Sigmoid colon (tissue), 4 donors: ENCODE measurements around the gene STAM2.
"Not testable (repeated sequence)": the region's sequence is repeated elsewhere in the genome, so short reads cannot be mapped to it uniquely, and the experiment has no call there.

ENCODE experiments used
- EP300 ChIP-seq, 4 donors: sonication (generic); formaldehyde crosslinking; IDR thresholded peaks; one replicate each; pipeline ENCODE4 v1.6.1; 2017; ENCODE audit warnings: antibody characterized with exemption in 4 of 4
- POLR2A ChIP-seq, 2 donors: fragments of 450-650 bp; IDR thresholded peaks; one replicate each; pipeline ENCODE4 v1.6.1; 2016; ENCODE audit warnings: antibody characterized with exemption in 2 of 2, mild to moderate bottlenecking in 2 of 2, moderate library complexity in 2 of 2
- POLR2AphosphoS5 ChIP-seq, 4 donors: sonication (generic); formaldehyde crosslinking; IDR thresholded peaks; one replicate each; pipeline ENCODE4 v1.6.1; 2017; ENCODE audit warnings: antibody characterized with exemption in 4 of 4
- TF ChIP-seq, protein P1 (sequence below), 4 experiments: fragments of 450-650 bp in 3 of 4; fragments of 200-600 bp in 1 of 4; IDR thresholded peaks; one replicate each; pipeline ENCODE4 v1.5.1; 2016 to 2019; ENCODE audit warnings: antibody characterized with exemption in 4 of 4, mild to moderate bottlenecking in 3 of 4, moderate library complexity in 2 of 4

DNA sequence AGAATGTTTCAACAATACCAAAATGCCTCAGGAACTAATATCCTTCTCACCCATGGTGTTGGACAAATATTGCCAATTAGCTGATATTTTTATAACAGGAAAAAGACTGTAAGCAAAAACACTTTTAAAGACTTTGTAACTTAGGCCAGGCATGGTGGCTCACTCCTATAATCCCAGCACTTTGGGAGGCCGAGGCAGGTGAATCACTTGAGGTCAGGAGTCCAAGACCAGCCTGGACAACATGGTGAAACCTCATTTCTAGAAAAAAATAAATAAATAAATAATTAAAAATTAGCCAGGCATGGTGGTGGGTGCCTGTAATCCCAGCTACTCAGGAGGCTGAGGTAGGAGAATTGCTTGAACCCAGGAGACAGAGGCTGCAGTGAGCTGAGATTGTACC is 8.1 kb downstream of the STAM2 start:
- TF ChIP-seq, protein P1, sequence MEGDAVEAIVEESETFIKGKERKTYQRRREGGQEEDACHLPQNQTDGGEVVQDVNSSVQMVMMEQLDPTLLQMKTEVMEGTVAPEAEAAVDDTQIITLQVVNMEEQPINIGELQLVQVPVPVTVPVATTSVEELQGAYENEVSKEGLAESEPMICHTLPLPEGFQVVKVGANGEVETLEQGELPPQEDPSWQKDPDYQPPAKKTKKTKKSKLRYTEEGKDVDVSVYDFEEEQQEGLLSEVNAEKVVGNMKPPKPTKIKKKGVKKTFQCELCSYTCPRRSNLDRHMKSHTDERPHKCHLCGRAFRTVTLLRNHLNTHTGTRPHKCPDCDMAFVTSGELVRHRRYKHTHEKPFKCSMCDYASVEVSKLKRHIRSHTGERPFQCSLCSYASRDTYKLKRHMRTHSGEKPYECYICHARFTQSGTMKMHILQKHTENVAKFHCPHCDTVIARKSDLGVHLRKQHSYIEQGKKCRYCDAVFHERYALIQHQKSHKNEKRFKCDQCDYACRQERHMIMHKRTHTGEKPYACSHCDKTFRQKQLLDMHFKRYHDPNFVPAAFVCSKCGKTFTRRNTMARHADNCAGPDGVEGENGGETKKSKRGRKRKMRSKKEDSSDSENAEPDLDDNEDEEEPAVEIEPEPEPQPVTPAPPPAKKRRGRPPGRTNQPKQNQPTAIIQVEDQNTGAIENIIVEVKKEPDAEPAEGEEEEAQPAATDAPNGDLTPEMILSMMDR (IDR thresholded peaks at IDR 0.05), result not testable (repeated sequence)
- not testable (repeated sequence) for TF ChIP-seq POLR2AphosphoS5, POLR2A, EP300 (IDR thresholded peaks at IDR 0.05)
